ENCODE data around the gene NKD2. TPM values are rescaled to one million over a fixed set of nuclear protein-coding genes. Genes with fewer than 3 reads are reported as not detected.

The NKD2 gene
- total RNA-seq, 2 experiments from 2014 or later = 0.23 to 0.36 TPM

DNA sequence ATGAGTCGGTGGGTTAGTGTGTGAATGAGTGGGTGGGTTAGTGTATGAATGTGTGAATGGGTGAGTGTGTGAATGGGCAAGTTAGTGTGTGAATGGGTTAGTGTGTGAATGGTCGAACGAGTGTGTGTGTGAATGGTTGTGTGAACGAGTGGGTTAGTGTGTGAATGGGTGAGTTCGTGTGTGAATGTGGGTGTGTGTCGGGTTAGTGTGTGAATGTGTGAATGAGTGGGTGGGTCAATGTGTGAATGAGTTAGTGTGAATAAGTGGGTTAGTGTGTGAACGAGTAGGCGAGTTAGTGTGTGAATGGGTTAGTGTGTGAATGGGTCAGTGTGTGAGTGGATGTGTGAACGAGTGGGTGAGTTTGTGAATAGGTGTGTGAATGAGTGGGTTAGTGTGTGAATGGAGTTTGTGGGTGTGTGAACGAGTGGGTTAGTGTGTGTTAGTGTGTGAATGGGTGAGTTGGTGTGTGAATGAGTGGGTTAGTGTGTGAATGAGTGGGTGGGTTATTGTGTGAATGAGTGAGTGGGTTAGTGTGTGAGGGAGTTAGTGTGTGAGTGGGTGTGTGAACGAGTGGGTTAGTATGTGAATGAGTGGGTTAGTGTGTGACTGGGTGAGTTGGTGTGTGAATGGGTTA, 38.8 kb downstream of the NKD2 start:
- Mint-ChIP-seq H3K27me3 (peaks cover 2% of the 10 kb centered on the region), H3K4me1 (peaks cover 7% of the 10 kb centered on the region), H3K36me3 (peaks cover 40% of the 10 kb centered on the region), H3K4me3 (no peak overlapping the region), H3K27ac (no peak overlapping the region), H3K9me3 (peaks cover 60% of the 10 kb centered on the region)
- DNase-seq (no peak), ATAC-seq (ENCODE audit: low read depth) (no peak)
- POLR2A ChIA-PET = no interaction called here

- H3K36me3 Mint-ChIP-seq = peaks cover 40% of the 10 kb centered on the region
- no peak overlapping the region for H3K4me3 Mint-ChIP-seq
- peaks cover 2% of the 10 kb centered on the region for H3K27me3 Mint-ChIP-seq
- DNase-seq (no peak), ATAC-seq (ENCODE audit: low read depth) (no peak)
- H3K4me1 Mint-ChIP-seq = peaks cover 7% of the 10 kb centered on the region
- POLR2A ChIA-PET = no interaction called here
- peak overlapping the region; percentile 46 for H3K27ac Mint-ChIP-seq
- peaks cover 52% of the 10 kb centered on the region for H3K9me3 Mint-ChIP-seq
Observed at GRCh38 chr5:1048162-1048721, 39.6 kb downstream of the NKD2 start.

- H3K27ac Mint-ChIP-seq = no peak overlapping the region
- H3K27me3 Mint-ChIP-seq = peaks cover 2% of the 10 kb centered on the region
- no peak for ATAC-seq (ENCODE audit: low read depth)
- DNase-seq = no peak
- H3K4me1 Mint-ChIP-seq = peaks cover 6% of the 10 kb centered on the region
- peaks cover 34% of the 10 kb centered on the region for H3K36me3 Mint-ChIP-seq
- peaks cover 43% of the 10 kb centered on the region for H3K9me3 Mint-ChIP-seq
- no peak overlapping the region for H3K4me3 Mint-ChIP-seq
- POLR2A ChIA-PET = no interaction called here
Observed at GRCh38 chr5:1048861-1049838, 40.5 kb downstream of the NKD2 start.

DNA sequence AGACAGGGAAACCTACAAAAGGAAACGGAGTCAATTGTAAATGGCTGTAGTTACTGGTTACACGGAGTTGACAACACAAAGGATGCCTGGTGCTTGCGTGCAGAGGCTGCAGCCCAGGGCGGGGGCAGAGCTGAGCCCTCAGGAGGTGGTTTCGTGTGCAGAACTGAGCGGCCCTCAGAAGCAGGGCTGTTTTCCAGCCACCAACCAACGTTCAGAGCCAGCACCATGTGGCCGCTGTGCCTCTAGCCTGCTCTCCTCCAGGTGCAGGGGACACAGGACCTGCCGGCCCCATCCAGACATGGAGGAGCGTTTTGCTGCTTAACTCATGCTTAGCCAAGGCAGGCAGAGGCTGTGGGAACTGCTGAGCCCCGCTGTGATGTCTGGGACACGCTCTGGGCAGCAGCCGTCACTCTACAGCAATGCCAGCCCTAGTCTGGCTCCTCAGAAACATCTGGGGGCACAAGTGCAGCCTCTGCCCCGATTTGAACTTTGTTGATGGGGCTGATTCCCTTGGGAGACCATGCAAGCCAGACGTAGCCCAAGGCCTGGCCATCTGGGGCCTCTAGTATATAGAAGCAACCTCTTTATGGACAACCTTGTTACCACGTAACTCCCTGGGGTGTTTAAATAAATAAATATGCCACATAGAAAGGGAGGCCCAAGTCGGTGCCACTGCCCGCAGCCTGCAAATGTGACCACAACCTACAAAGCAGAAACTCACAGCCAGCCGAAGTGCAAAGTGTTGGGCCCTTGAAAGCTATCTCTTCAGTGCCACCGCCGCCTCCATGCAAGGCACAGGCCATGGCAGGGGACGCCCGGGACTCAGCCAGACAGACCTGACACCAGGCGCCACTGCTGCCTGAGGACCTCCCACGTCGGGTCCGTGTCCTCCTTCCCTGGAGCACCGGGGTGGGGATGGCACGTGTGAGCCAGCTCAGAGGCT, 42.1 kb downstream of the NKD2 start:
- ATAC-seq (ENCODE audit: low read depth) (no peak), DNase-seq (no peak)
- peaks cover 2% of the 10 kb centered on the region for H3K27me3 Mint-ChIP-seq
- H3K9me3 Mint-ChIP-seq = peaks cover 28% of the 10 kb centered on the region
- no peak overlapping the region for H3K4me3 Mint-ChIP-seq
- POLR2A ChIA-PET = no interaction called here
- peaks cover 4% of the 10 kb centered on the region for H3K4me1 Mint-ChIP-seq
- H3K27ac Mint-ChIP-seq = no peak overlapping the region
- H3K36me3 Mint-ChIP-seq = peaks cover 21% of the 10 kb centered on the region

DNA sequence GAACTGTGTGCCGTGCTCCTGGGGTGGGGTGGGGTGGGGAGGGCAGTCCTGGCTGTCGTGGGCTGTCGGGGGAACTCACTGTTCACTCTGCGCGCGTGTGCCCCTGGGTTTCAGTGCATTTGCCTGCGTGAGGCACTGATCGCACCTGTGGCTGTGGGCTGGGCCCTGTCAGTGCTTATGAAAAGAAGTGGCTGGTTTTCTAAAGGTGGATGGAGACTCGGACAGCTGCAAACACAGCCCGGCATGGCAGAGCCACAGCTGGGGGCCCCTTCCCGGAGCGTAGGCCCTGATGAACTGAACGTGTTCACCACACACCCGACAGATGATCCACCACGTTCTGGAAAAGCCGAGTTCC, 42.7 kb downstream of the NKD2 start:
- Mint-ChIP-seq H3K27ac (no peak overlapping the region), H3K4me1 (peaks cover 4% of the 10 kb centered on the region), H3K4me3 (no peak overlapping the region), H3K36me3 (peaks cover 16% of the 10 kb centered on the region), H3K9me3 (peaks cover 21% of the 10 kb centered on the region), H3K27me3 (peaks cover 2% of the 10 kb centered on the region)
- ATAC-seq (ENCODE audit: low read depth) (no peak), DNase-seq (no peak)
- POLR2A ChIA-PET = no interaction called here

DNA sequence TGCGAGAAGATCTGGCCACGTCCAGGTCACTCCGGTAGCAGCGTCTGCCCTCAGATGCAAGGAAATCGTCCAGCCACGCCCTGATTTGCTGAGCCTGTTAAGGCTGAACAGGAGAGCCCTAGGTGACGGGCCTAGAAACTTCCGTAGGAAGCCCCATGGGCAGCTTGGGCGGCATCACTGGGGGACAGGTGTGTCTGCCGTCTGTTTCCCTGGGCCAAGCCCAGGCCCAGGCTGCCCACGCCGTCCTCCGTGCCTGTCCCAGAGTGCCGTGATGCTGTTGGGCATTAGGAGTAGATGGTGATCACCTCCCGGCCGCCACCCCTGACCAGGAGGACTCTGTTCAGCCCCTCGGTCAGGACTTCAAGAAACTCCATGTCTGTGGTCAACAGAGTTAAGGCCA, 43.5 kb downstream of the NKD2 start:
- Mint-ChIP-seq H3K9me3 (peaks cover 14% of the 10 kb centered on the region), H3K27ac (no peak overlapping the region), H3K4me3 (no peak overlapping the region), H3K4me1 (peaks cover 3% of the 10 kb centered on the region), H3K36me3 (peaks cover 10% of the 10 kb centered on the region), H3K27me3 (peaks cover 2% of the 10 kb centered on the region)
- DNase-seq = no peak
- ATAC-seq (ENCODE audit: low read depth) = no peak
- POLR2A ChIA-PET = no interaction called here

GRCh38 chr5:1052641-1053390, 44.2 kb downstream of the NKD2 start:
- POLR2A ChIA-PET = no interaction called here
- no peak overlapping the region for H3K27ac Mint-ChIP-seq

DNA sequence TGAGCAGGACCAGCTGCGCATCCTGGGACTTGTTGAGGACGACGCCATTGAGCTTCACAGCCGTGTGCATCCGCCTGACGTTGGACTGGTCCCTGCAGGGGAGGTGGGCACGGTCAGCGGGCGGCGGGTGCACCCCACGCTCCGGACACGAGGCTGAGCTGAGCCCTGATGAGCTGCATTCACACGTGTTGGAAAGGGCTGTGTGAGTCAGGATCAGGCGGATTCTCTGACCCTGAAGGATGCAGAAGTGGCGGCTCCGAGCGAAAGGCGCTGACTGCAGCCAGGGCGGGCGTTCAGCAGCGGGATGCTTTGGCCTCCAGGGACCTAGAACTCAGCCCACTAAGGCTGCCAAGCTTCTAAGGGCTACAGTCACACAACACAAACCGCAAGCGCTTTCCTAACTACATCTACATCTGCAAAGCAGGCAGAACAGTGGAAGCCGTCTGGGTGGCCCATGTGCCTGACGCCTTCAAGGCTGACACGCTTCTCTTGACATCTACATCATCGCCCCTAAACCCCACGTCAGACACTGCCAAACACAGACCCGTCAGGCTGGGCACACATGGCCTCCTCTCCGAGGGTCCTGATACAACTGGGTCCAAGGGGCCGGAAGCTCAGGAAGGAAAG, 44.9 kb downstream of the NKD2 start:
- H3K27ac Mint-ChIP-seq = no peak overlapping the region
- no peak for ATAC-seq (ENCODE audit: low read depth)

More at GRCh38 chr5:1052641-1053390, 44.2 kb downstream of the NKD2 start:
- Mint-ChIP-seq H3K4me1 (peaks cover 3% of the 10 kb centered on the region), H3K36me3 (peaks cover 4% of the 10 kb centered on the region), H3K9me3 (peaks cover 6% of the 10 kb centered on the region), H3K4me3 (no peak overlapping the region), H3K27me3 (peaks cover 2% of the 10 kb centered on the region)
- no peak for ATAC-seq (ENCODE audit: low read depth)
- DNase-seq = no peak

DNA sequence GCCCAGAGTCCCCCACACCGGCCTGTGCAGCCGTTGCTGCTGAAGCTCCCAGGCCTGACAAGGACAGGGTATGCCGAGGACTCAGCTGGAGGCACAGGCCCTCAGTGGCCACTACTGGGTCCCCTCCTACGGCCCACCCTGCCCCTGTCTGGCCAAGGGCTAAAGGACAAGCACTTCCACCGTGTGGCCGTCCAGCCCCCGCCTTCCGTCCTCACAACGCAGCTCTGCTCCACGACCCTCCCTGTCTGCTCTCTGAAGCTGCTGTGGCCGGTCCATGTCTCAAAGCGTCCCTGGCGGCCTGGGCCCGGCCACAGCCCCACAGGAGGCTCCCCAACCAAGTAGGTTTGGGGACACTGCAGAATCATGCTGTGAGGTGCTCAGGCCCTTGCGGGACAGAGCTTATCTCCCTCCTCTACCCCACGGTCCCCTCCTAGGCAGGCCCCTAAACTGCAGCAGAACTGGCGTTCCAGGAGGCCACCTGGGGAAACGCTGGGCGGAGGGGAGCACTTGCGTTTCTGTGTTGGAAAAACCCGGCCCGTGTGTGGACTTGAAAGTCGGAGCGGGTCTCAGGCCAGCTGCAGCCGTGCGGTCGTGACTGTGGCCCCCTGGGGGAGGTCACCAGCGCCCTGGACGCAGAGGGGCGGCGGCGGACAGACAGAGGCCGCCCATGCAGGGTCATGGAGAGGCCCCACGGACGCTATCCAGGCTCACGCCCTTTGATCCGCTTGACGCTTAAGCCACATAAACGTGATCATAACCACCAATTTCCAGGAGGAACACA, 45.6 kb downstream of the NKD2 start:
- Mint-ChIP-seq H3K36me3 (no peaks in the 10 kb centered on the region), H3K4me1 (no peaks in the 10 kb centered on the region), H3K4me3 (no peak overlapping the region), H3K9me3 (no peaks in the 10 kb centered on the region), H3K27ac (no peak overlapping the region), H3K27me3 (no peaks in the 10 kb centered on the region)
- POLR2A ChIA-PET = no interaction called here
- ATAC-seq (ENCODE audit: low read depth) (no peak), DNase-seq (no peak)

More for the DNA sequence above, 44.9 kb downstream of the NKD2 start:
- Mint-ChIP-seq H3K36me3 (no peaks in the 10 kb centered on the region), H3K4me3 (no peak overlapping the region), H3K9me3 (peaks cover under 1% of the 10 kb centered on the region), H3K4me1 (no peaks in the 10 kb centered on the region), H3K27me3 (no peaks in the 10 kb centered on the region)
- POLR2A ChIA-PET = no interaction called here
- DNase-seq = no peak

DNA sequence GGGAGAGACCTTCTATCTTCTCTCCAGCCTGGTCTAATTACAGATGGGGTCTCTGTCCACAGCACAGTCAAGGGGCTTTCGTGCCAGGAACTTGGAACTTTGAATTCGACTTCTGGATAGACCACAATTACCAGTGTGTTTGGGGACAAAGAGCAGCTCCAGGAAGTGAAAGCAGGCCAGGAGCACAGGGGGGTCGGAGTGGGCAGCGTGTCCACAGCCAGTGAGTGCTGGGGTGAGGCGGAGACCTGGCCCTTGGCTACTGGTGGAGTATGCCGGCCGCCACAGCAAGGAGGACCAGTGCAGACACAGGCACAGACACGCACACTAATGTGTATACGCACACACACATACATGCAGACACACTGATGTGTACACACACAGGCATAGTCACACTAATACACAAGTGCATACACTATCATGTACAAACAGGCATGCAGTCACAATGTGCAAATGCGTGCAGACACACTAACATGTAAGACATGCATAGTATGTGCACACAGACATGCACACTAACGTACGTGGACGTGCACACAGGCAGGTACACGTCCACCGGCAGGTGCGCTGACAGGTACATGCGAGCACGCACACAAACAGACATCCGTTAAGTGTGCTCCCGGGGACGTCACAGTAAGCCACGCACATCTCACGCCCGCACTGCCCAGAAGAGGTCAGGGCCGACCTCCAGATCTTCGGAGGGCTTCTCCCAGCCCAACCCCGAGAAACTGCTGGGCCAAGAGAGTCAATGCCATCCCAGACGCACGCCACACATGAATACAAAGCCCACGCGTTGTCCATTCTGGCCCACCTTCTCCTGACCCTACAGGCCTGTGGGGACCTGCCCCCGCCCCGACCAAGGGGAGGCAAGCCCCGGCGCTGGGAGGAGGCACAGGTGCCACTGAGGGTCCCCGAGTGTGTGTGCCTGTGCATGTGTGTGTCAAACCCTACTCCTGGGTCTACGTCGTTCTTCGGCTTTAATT, 46.5 kb downstream of the NKD2 start:
- POLR2A ChIA-PET = no interaction called here
- ATAC-seq (ENCODE audit: low read depth) (no peak), DNase-seq (no peak)
- Mint-ChIP-seq H3K36me3 (no peaks in the 10 kb centered on the region), H3K9me3 (no peaks in the 10 kb centered on the region), H3K27ac (no peak overlapping the region), H3K27me3 (no peaks in the 10 kb centered on the region), H3K4me3 (no peak overlapping the region), H3K4me1 (no peaks in the 10 kb centered on the region)
